WERI-Rb-1 (cell line): ENCODE measurements around the gene ZNHIT2.

Source experiments
- DNase-seq: peaks from one replicate; pipeline ENCODE4 v3.0.0-alpha.2; 2020
- H3K27ac ChIP-seq: fragments of 250-450 bp; sonication (Bioruptor Pico); 2 replicates; pipeline ENCODE4 v1.5.1; 2020; ENCODE audit warnings: mild to moderate bottlenecking, moderate library complexity
- H3K27me3 ChIP-seq: fragments of 250-450 bp; sonication (Bioruptor Pico); 2 replicates; pipeline ENCODE4 v1.5.1; 2021; ENCODE audit warnings: mild to moderate bottlenecking, low read depth, moderate library complexity; ENCODE audit not compliant: insufficient read depth, severe bottlenecking
- H3K36me3 ChIP-seq: fragments of 250-450 bp; sonication (Bioruptor Pico); 2 replicates; pipeline ENCODE4 v1.5.1; 2020; ENCODE audit warnings: mild to moderate bottlenecking, moderate library complexity
- H3K4me3 ChIP-seq: 2 replicates; pipeline ENCODE4 v1.5.1; 2011; ENCODE audit warnings: low read depth, mild to moderate bottlenecking, control low read depth, low read length
- H3K9me3 ChIP-seq: fragments of 250-450 bp; sonication (Bioruptor Pico); 2 replicates; pipeline ENCODE4 v1.5.1; 2021; ENCODE audit warnings: mild to moderate bottlenecking, moderate library complexity; ENCODE audit not compliant: severe bottlenecking
- CTCF ChIP-seq: IDR thresholded peaks from 2 replicates; pipeline ENCODE4 v1.5.1; 2011; ENCODE audit warnings: low read depth, mild to moderate bottlenecking, control low read depth, inconsistent platforms, low read length

Gene ZNHIT2

DNA sequence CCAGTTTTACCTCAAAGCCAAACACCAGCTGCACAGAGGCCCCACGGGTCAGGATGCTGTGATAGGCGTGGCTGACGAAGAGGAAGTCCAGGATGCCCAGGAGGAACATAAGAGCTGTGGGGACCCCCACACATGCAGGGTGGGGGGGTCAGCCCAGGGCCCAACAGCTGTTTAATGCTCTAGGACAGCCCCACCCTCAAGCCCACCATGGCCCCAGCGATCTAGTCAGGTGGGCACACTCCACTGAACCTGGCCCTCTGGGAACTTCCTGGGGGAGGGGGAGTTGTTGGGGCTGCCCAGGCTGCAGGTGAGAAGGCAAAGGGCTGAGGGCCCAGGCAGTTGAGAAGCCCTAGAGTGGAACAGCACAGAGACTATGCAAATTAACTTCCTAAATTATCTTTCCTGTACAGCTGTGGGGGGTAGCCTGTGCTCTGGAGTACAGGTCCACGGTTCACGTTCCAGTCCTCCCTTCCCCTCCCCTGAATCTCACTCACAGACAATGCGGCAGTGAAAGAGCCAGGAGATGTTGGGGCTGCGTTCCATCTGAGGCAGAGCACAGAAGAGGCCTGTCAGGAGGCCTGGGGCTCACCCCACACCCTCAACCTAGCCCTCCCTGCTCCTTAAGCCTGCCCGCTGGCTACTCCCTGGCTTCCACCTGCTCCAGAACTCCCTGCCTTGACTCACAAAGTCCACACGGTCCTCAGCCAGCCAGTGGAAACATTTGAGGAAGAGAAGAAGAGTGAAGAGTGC, 14.9 kb upstream of the ZNHIT2 start:
- TF ChIP-seq CTCF = no peak
- Histone ChIP-seq H3K27me3 (no peaks in the 10 kb centered on the region), H3K36me3 (peaks cover 53% of the 10 kb centered on the region), H3K27ac (no peak overlapping the region), H3K9me3 (no peaks in the 10 kb centered on the region), H3K4me3 (no peak overlapping the region)
- no peak for DNase-seq

GRCh38 chr11:65131895-65132237, 14.4 kb upstream of the ZNHIT2 start:
- no peaks in the 10 kb centered on the region for H3K9me3 ChIP-seq
- no peak for TF ChIP-seq CTCF
- H3K27me3 ChIP-seq = no peaks in the 10 kb centered on the region
- no peak for DNase-seq
- H3K4me3 ChIP-seq = no peak overlapping the region
- peaks cover 59% of the 10 kb centered on the region for H3K36me3 ChIP-seq
- H3K27ac ChIP-seq = no peak overlapping the region

DNA sequence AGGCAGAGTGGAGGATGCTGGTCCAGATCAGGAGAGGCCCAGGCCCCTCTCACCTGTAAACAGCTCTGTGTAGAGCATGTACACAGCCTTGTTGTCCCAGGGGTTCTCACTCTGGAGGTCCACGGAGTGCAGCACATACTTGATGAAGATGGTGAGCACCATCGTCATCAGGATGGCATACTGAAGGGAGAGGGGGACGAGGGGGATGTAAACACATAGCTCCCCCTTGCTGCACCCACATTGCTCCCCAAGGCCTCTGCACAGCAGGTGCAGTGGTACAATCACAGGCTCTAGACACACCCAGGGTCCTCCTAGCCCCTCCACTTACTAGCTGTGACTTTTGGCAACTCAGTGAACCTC, 13.9 kb upstream of the ZNHIT2 start:
- Histone ChIP-seq H3K4me3 (no peak overlapping the region), H3K27me3 (no peaks in the 10 kb centered on the region), H3K36me3 (peaks cover 63% of the 10 kb centered on the region), H3K27ac (no peak overlapping the region), H3K9me3 (no peaks in the 10 kb centered on the region)
- no peak for DNase-seq
- no peak for TF ChIP-seq CTCF

- Histone ChIP-seq H3K27ac (no peak overlapping the region), H3K4me3 (no peak overlapping the region), H3K9me3 (no peaks in the 10 kb centered on the region), H3K36me3 (peaks cover 69% of the 10 kb centered on the region), H3K27me3 (no peaks in the 10 kb centered on the region)
- TF ChIP-seq CTCF = no peak
- DNase-seq = no peak
These were observed 13.3 kb upstream of the ZNHIT2 start for GRCh38 chr11:65130631-65131416.

GRCh38 chr11:65129649-65130441, 12.3 kb upstream of the ZNHIT2 start:
- Histone ChIP-seq H3K4me3 (no peak overlapping the region), H3K27ac (no peak overlapping the region), H3K9me3 (no peaks in the 10 kb centered on the region), H3K27me3 (no peaks in the 10 kb centered on the region), H3K36me3 (peaks cover 79% of the 10 kb centered on the region)
- TF ChIP-seq CTCF = no peak
- no peak for DNase-seq
